Fibroblast of lung (primary cell): Measurements from ENCODE around the gene PHF8. TPM values are rescaled to one million over a fixed set of nuclear protein-coding genes. Genes with fewer than 3 reads are reported as not detected.

Experiments used
- DNase-seq, 2 donors: peaks; one replicate each; pipeline versions ENCODE4 v3.0.0 to v3.0.0-alpha.2; 2010; ENCODE audit warnings: low read depth in 2 of 2
- H2AFZ ChIP-seq: 2 replicates; pipeline ENCODE4 v1.5.1; 2012; ENCODE audit warnings: low read length, control low read depth, inconsistent platforms
- H3K27ac ChIP-seq: 2 replicates; pipeline ENCODE4 v1.5.1; 2011; ENCODE audit warnings: low read length, control low read depth; ENCODE audit not compliant: insufficient read depth
- H3K27me3 ChIP-seq: 2 replicates; pipeline ENCODE4 v1.5.1; 2011; ENCODE audit warnings: mild to moderate bottlenecking, low read length; ENCODE audit not compliant: control insufficient read depth, insufficient read depth
- H3K36me3 ChIP-seq: 2 replicates; pipeline ENCODE4 v1.5.1; 2011; ENCODE audit warnings: low read length; ENCODE audit not compliant: control insufficient read depth, insufficient read depth
- H3K4me1 ChIP-seq: 2 replicates; pipeline ENCODE4 v1.5.1; 2011; ENCODE audit warnings: low read length; ENCODE audit not compliant: control insufficient read depth, insufficient read depth; ENCODE audit errors: extremely low read depth
- H3K4me2 ChIP-seq: 2 replicates; pipeline ENCODE4 v1.5.1; 2011; ENCODE audit warnings: low read length, control low read depth; ENCODE audit not compliant: insufficient read depth; ENCODE audit errors: extremely low read depth
- H3K4me3 ChIP-seq, 4 experiments: fragments of 200-600 bp in 1 of 4; sonication (generic) in 1 of 4; replicated peaks in 1 of 4; 2 replicates each; pipeline ENCODE4 v1.5.1; 2011 to 2016; ENCODE audit warnings: low read length in 4 of 4, low read depth in 3 of 4, mild to moderate bottlenecking in 3 of 4, control low read depth in 2 of 4, inconsistent platforms in 1 of 4, mixed read lengths in 1 of 4; ENCODE audit not compliant: insufficient read depth in 1 of 4; ENCODE audit errors: control extremely low read depth in 1 of 4
- H3K79me2 ChIP-seq: 2 replicates; pipeline ENCODE4 v1.5.1; 2012; ENCODE audit warnings: mild to moderate bottlenecking, low read length, inconsistent platforms; ENCODE audit not compliant: control insufficient read depth, insufficient read depth
- H3K9ac ChIP-seq: 2 replicates; pipeline ENCODE4 v1.5.1; 2011; ENCODE audit warnings: mild to moderate bottlenecking, low read length, control low read depth; ENCODE audit not compliant: insufficient read depth
- H3K9me3 ChIP-seq: 2 replicates; pipeline ENCODE4 v1.5.1; 2012; ENCODE audit warnings: low read depth, low read length; ENCODE audit not compliant: control insufficient read depth, insufficient read depth
- H4K20me1 ChIP-seq: 2 replicates; pipeline ENCODE4 v1.5.1; 2011; ENCODE audit warnings: low read length; ENCODE audit not compliant: control insufficient read depth, insufficient read depth; ENCODE audit errors: extremely low read depth
- CTCF ChIP-seq, 2 donors: IDR thresholded peaks in 1 of 2; conservative IDR thresholded peaks in 1 of 2; 1 replicate in 1 of 2; 2 replicates in 1 of 2; pipeline ENCODE4 v1.5.1; 2011 to 2012; ENCODE audit warnings: low read length in 2 of 2, control low read depth in 1 of 2, inconsistent platforms in 1 of 2, low read depth in 1 of 2, mild to moderate bottlenecking in 1 of 2
- EZH2 ChIP-seq: IDR thresholded peaks from 2 replicates; pipeline ENCODE4 v1.5.1; 2012; ENCODE audit warnings: low read length, control low read depth, mild to moderate bottlenecking; ENCODE audit errors: missing control alignments
- polyA plus RNA-seq, 2 donors: library from polyadenylated mRNA; depleted of rRNA in 1 of 2; stranded (reverse) in 1 of 2; unstranded in 1 of 2; fragments of >200 nt; gene quantifications; 2 replicates each; pipeline ENCODE4 v1.2.1, GENCODE V29; 2011 to 2012; ENCODE audit warnings: missing spikeins in 1 of 2
- total RNA-seq: library from RNA; depleted of rRNA; stranded (reverse); fragments of >200 nt; gene quantifications from 2 replicates; pipeline ENCODE4 v1.2.1, GENCODE V29; 2014

Gene PHF8
- total and polyA plus RNA-seq, 2 donors (not counting 1 experiment from before 2014, with no cell fraction given): 7.8 to 16.7 TPM

GRCh38 chrX:54043056-54043455 lies 1.2 kb downstream of the PHF8 start:
- no peaks in the 10 kb centered on the region for H3K4me1 ChIP-seq
- H2AFZ ChIP-seq: peak overlapping the region; percentile 44
- H3K9ac ChIP-seq: peak overlapping the region; percentile 86
- DNase-seq: no peak
- no peaks in the 10 kb centered on the region for H4K20me1 ChIP-seq
- H3K27me3 ChIP-seq: no peaks in the 10 kb centered on the region
- no peak for TF ChIP-seq EZH2
- no peak for TF ChIP-seq CTCF (conservative IDR thresholded peaks at IDR 0.05 in 1 of 2, IDR thresholded peaks at IDR 0.05 in 1 of 2; ENCODE audit: low read depth in 1 of 2, low read length in 2 of 2)
- H3K9me3 ChIP-seq: no peaks in the 10 kb centered on the region
- peak overlapping the region; percentile 87 for H3K4me2 ChIP-seq
- no peaks in the 10 kb centered on the region for H3K36me3 ChIP-seq
- H3K79me2 ChIP-seq: no peaks in the 10 kb centered on the region
- H3K27ac ChIP-seq: peak overlapping the region; percentile 85
- peak overlapping the region; percentile 43 to 77 (median 73) for H3K4me3 ChIP-seq

- Histone ChIP-seq H3K9me3 (no peaks in the 10 kb centered on the region), H3K79me2 (no peaks in the 10 kb centered on the region), H3K4me2 (peak overlapping the region; percentile 78), H4K20me1 (no peaks in the 10 kb centered on the region), H2AFZ (peak overlapping the region; percentile 71), H3K36me3 (no peaks in the 10 kb centered on the region), H3K9ac (peak overlapping the region; percentile 37), H3K27me3 (no peaks in the 10 kb centered on the region), H3K4me1 (no peaks in the 10 kb centered on the region), H3K4me3 (peak overlapping the region; percentile 32 to 77 (median 59)), H3K27ac (peak overlapping the region; percentile 38)
- peak; percentile 57 to 64 for DNase-seq
- TF ChIP-seq EZH2: no peak
- TF ChIP-seq CTCF (conservative IDR thresholded peaks at IDR 0.05 in 1 of 2, IDR thresholded peaks at IDR 0.05 in 1 of 2; ENCODE audit: low read depth in 1 of 2, low read length in 2 of 2): peak; percentile 12 to 30
Measured at GRCh38 chrX:54042609-54043021, 1.7 kb downstream of the PHF8 start.

GRCh38 chrX:54030329-54030728 lies 13.9 kb downstream of the PHF8 start:
- H3K27ac ChIP-seq: no peak overlapping the region
- no peaks in the 10 kb centered on the region for H3K36me3 ChIP-seq
- DNase-seq: no peak
- no peaks in the 10 kb centered on the region for H3K27me3 ChIP-seq
- H3K4me3 ChIP-seq: no peak overlapping the region
- H3K9me3 ChIP-seq: no peaks in the 10 kb centered on the region
- H3K4me2 ChIP-seq: no peak overlapping the region
- TF ChIP-seq CTCF (conservative IDR thresholded peaks at IDR 0.05 in 1 of 2, IDR thresholded peaks at IDR 0.05 in 1 of 2; ENCODE audit: low read depth in 1 of 2, low read length in 2 of 2) (no peak), EZH2 (no peak)
- H3K9ac ChIP-seq: no peak overlapping the region
- H2AFZ ChIP-seq: no peak overlapping the region
- no peaks in the 10 kb centered on the region for H3K4me1 ChIP-seq
- H4K20me1 ChIP-seq: no peaks in the 10 kb centered on the region
- H3K79me2 ChIP-seq: no peaks in the 10 kb centered on the region
